Measurements from ENCODE around the gene SPPL3.

Gene SPPL3

DNA sequence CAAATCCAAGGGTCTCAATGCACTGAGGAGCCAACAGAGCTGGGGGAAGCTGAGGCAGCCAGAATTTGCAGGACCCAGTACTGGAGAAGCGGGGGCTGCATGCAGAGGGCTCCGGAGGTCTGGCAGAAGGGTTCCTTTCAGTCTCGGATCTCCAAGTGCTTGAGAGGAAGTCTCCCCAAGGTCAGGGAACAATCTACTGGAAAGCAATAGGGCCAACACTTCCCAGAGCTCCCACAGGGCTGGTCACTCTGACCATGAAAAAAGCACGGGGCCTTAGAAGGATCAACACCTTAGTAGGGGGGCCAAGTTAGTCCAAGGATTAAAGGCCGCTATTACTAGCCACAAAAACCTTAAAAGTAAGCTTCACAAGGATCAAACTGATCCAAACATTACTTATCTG, 31.7 kb downstream of the SPPL3 start:
- DNase-seq (no peak), ATAC-seq (no peak)
- no peak overlapping the region for H3K4me3 Mint-ChIP-seq
- H3K27me3 Mint-ChIP-seq: no peaks in the 10 kb centered on the region
- no peaks in the 10 kb centered on the region for H3K36me3 Mint-ChIP-seq (ENCODE audit: low read depth)
- H3K27ac Mint-ChIP-seq: no peak overlapping the region
- peaks cover 42% of the 10 kb centered on the region for H3K4me1 Mint-ChIP-seq
- H3K9me3 Mint-ChIP-seq: no peaks in the 10 kb centered on the region

DNA sequence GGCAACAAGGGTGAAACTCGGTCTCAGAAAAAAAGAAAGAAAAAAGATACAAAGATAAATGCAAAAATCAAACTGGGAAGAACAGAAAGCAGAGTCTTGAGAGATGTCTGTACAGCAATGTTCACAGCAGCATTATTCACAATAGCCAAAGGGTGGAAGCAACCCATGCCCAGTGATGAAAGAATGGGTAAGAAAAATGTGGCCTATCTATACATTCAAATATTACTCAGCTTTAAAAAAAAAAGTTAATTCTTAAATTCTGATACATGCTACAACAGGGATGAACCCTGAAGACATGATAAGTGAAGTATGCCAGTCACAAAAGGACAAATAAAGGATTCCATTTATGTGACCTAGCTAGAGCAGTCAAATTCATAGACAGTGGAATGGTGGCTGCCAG, 33.7 kb downstream of the SPPL3 start:
- Mint-ChIP-seq H3K27ac (no peak overlapping the region), H3K4me3 (no peak overlapping the region), H3K36me3 (ENCODE audit: low read depth) (no peaks in the 10 kb centered on the region), H3K4me1 (peaks cover 43% of the 10 kb centered on the region), H3K27me3 (no peaks in the 10 kb centered on the region), H3K9me3 (no peaks in the 10 kb centered on the region)
- no peak for DNase-seq
- ATAC-seq: no peak

GRCh38 chr12:120869376-120869775, 34.8 kb downstream of the SPPL3 start:
- no peak for DNase-seq
- Mint-ChIP-seq H3K9me3 (no peaks in the 10 kb centered on the region), H3K27ac (no peak overlapping the region), H3K36me3 (ENCODE audit: low read depth) (no peaks in the 10 kb centered on the region), H3K27me3 (no peaks in the 10 kb centered on the region), H3K4me1 (peaks cover 45% of the 10 kb centered on the region), H3K4me3 (no peak overlapping the region)
- no peak for ATAC-seq

- no peaks in the 10 kb centered on the region for H3K36me3 Mint-ChIP-seq (ENCODE audit: low read depth)
- peaks cover 31% of the 10 kb centered on the region for H3K4me1 Mint-ChIP-seq
- ATAC-seq (no peak), DNase-seq (no peak)
- no peak overlapping the region for H3K4me3 Mint-ChIP-seq
- H3K27me3 Mint-ChIP-seq: no peaks in the 10 kb centered on the region
- H3K9me3 Mint-ChIP-seq: no peaks in the 10 kb centered on the region
- no peak overlapping the region for H3K27ac Mint-ChIP-seq
Measured at GRCh38 chr12:120866108-120866507, 38.0 kb downstream of the SPPL3 start.

DNA sequence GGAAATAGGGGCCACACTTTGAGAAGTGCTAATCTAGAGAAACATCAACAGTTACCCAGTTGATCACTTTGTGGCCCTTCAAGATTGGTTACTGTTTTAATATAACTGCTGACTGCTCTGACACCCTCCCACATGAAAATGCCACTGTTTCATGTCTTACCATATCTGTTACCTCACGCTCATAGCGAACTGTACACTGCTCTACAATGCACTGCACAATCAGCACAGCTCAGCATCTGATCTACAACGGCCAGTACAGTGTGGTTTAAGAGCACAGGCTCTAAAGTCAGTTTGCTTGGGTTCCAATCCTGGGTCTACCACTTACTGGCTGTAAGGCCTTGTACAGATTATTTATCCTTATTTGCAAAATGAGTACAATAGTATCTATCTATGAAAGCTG, 39.1 kb downstream of the SPPL3 start:
- H3K27ac Mint-ChIP-seq: no peak overlapping the region
- no peaks in the 10 kb centered on the region for H3K9me3 Mint-ChIP-seq
- no peak overlapping the region for H3K4me3 Mint-ChIP-seq
- no peaks in the 10 kb centered on the region for H3K36me3 Mint-ChIP-seq (ENCODE audit: low read depth)
- ATAC-seq (peak; percentile 85), DNase-seq (no peak)
- H3K27me3 Mint-ChIP-seq: no peaks in the 10 kb centered on the region
- H3K4me1 Mint-ChIP-seq: peaks cover 26% of the 10 kb centered on the region

DNA sequence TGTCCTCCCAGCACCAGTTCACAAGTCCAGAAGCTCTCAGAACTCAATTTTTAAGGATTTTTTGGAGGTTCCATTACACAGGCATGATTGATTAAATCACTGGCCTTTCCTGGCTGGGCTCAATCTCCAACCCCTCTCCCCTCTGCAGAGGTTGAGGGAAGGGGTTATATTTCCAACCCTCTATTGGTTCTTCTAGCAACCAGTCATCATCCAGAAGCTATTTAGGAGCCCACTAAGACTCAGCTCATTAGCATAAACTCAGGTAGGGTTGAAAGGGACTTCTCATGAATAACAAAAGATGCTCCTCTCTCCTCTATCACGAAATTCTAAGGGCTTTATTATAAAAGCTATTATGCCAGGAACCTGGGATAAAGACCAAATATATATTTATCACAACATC, 41.5 kb downstream of the SPPL3 start:
- Mint-ChIP-seq H3K36me3 (ENCODE audit: low read depth) (peaks cover 9% of the 10 kb centered on the region), H3K27me3 (no peaks in the 10 kb centered on the region), H3K4me1 (peaks cover 26% of the 10 kb centered on the region), H3K9me3 (peaks cover 7% of the 10 kb centered on the region), H3K27ac (no peak overlapping the region), H3K4me3 (no peak overlapping the region)
- ATAC-seq (no peak), DNase-seq (no peak)

GRCh38 chr12:120861074-120861795, 42.9 kb downstream of the SPPL3 start:
- Mint-ChIP-seq H3K27me3 (no peaks in the 10 kb centered on the region), H3K4me1 (peaks cover 40% of the 10 kb centered on the region), H3K9me3 (peaks cover 7% of the 10 kb centered on the region), H3K27ac (no peak overlapping the region), H3K4me3 (no peak overlapping the region), H3K36me3 (ENCODE audit: low read depth) (peaks cover 9% of the 10 kb centered on the region)
- DNase-seq (no peak), ATAC-seq (no peak)

GRCh38 chr12:120858306-120859088, 45.7 kb downstream of the SPPL3 start:
- peaks cover 9% of the 10 kb centered on the region for H3K36me3 Mint-ChIP-seq (ENCODE audit: low read depth)
- H3K9me3 Mint-ChIP-seq: peaks cover 7% of the 10 kb centered on the region
- H3K4me3 Mint-ChIP-seq: no peak overlapping the region
- no peak overlapping the region for H3K27ac Mint-ChIP-seq
- peaks cover 40% of the 10 kb centered on the region for H3K4me1 Mint-ChIP-seq
- H3K27me3 Mint-ChIP-seq: no peaks in the 10 kb centered on the region
- DNase-seq: no peak
- no peak for ATAC-seq

DNA sequence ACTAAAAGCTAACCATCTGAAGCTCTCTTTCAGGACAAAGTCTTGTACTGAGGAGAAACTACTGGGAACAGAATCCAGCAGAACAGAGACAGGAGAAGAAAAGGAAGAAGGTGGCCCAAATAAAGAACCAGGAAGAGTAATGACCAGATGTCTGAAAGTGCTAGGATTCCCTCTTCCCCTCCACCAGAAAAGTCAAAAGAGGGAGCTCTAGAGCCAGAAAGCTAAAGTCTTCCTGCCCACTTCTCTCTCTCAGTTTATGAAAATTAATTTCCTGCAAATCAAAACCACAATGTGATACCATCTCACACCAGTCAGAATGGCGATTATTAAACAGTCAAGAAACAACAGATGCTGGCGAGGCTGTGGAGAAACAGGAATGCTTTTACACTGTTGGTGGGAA, 47.2 kb downstream of the SPPL3 start:
- H3K27me3 Mint-ChIP-seq: no peaks in the 10 kb centered on the region
- H3K27ac Mint-ChIP-seq: peak overlapping the region; percentile 28
- peaks cover 7% of the 10 kb centered on the region for H3K9me3 Mint-ChIP-seq
- DNase-seq (no peak), ATAC-seq (peak; percentile 55)
- H3K4me1 Mint-ChIP-seq: peaks cover 44% of the 10 kb centered on the region
- H3K36me3 Mint-ChIP-seq (ENCODE audit: low read depth): peaks cover 9% of the 10 kb centered on the region
- H3K4me3 Mint-ChIP-seq: peak overlapping the region; percentile 9

DNA sequence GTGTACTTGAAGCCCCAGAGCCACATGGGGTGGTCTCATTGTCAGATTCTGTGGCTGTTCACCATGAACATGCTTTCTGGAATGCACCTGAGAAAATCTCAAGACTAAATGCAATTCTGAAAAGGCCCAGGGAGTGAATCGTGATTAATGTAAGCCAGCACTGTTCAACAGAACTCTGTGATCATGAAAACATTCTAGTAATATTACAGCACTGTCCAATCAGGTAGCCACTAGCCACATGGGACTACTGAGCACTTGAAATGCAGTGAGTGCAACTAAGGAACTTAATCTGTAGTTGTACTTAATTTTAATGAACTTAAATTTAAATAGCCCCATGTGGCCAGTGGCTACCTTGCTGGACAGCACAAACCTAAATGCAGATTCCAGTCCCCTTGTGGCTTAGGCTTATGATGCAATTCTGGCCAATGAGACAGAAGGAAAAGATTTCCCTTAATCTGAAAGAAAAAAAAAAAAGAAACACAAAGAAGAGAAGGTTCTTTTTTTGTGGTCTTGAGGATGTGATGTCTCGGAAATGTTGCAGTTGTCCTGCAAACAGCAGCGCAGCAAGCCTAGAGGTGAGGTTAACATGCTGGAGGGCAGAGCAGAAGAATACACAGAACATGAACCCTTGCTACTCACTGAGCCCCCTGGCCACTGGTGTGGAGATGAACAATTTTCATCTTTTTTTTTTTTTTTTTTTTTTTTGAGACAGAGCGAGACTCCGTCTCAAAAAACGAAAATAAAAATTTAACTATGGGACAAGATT, 48.2 kb downstream of the SPPL3 start:
- Mint-ChIP-seq H3K27ac (no peak overlapping the region), H3K36me3 (ENCODE audit: low read depth) (peaks cover 9% of the 10 kb centered on the region), H3K9me3 (peaks cover 7% of the 10 kb centered on the region), H3K4me1 (peaks cover 51% of the 10 kb centered on the region), H3K27me3 (no peaks in the 10 kb centered on the region), H3K4me3 (no peak overlapping the region)
- ATAC-seq (no peak), DNase-seq (no peak)

- peaks cover 7% of the 10 kb centered on the region for H3K9me3 Mint-ChIP-seq
- DNase-seq: no peak
- ATAC-seq: no peak
- H3K27me3 Mint-ChIP-seq: no peaks in the 10 kb centered on the region
- peaks cover 9% of the 10 kb centered on the region for H3K36me3 Mint-ChIP-seq (ENCODE audit: low read depth)
- no peak overlapping the region for H3K27ac Mint-ChIP-seq
- H3K4me3 Mint-ChIP-seq: no peak overlapping the region
- H3K4me1 Mint-ChIP-seq: peaks cover 63% of the 10 kb centered on the region
Measured at GRCh38 chr12:120854804-120855203, 49.4 kb downstream of the SPPL3 start.

- Mint-ChIP-seq H3K4me1 (peaks cover 74% of the 10 kb centered on the region), H3K4me3 (no peak overlapping the region), H3K27me3 (no peaks in the 10 kb centered on the region), H3K27ac (peak overlapping the region; percentile 69), H3K36me3 (ENCODE audit: low read depth) (peaks cover under 1% of the 10 kb centered on the region), H3K9me3 (no peaks in the 10 kb centered on the region)
- ATAC-seq (no peak), DNase-seq (no peak)
Measured at GRCh38 chr12:120853188-120853587, 51.0 kb downstream of the SPPL3 start.

- no peak overlapping the region for H3K4me3 Mint-ChIP-seq
- H3K27ac Mint-ChIP-seq: no peak overlapping the region
- H3K36me3 Mint-ChIP-seq (ENCODE audit: low read depth): no peaks in the 10 kb centered on the region
- H3K4me1 Mint-ChIP-seq: peaks cover 76% of the 10 kb centered on the region
- H3K27me3 Mint-ChIP-seq: no peaks in the 10 kb centered on the region
- no peaks in the 10 kb centered on the region for H3K9me3 Mint-ChIP-seq
- no peak for DNase-seq
- no peak for ATAC-seq
Measured at GRCh38 chr12:120851944-120852343, 52.2 kb downstream of the SPPL3 start.

DNA sequence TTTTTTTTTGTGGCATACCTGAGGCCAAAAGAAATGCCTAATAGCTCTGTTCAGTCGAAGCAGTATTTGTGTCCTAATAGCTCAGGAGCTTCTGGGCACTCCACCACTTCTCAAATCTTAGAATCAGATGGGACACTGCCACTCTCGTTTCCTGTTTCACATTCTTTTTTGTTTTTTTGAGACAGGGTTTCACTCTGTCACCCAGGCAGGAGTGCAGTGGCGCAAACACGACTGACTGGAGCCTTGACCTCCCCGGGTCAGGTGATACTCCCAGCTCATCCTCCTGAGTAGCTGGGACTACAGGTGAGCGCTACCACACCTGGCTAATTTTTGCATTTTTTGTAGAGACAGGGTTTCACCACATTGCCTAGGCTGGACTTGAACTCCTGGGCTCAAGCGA, 52.7 kb downstream of the SPPL3 start:
- DNase-seq (no peak), ATAC-seq (no peak)
- no peaks in the 10 kb centered on the region for H3K36me3 Mint-ChIP-seq (ENCODE audit: low read depth)
- H3K9me3 Mint-ChIP-seq: no peaks in the 10 kb centered on the region
- H3K27ac Mint-ChIP-seq: no peak overlapping the region
- H3K4me1 Mint-ChIP-seq: peaks cover 74% of the 10 kb centered on the region
- H3K4me3 Mint-ChIP-seq: no peak overlapping the region
- H3K27me3 Mint-ChIP-seq: no peaks in the 10 kb centered on the region

DNA sequence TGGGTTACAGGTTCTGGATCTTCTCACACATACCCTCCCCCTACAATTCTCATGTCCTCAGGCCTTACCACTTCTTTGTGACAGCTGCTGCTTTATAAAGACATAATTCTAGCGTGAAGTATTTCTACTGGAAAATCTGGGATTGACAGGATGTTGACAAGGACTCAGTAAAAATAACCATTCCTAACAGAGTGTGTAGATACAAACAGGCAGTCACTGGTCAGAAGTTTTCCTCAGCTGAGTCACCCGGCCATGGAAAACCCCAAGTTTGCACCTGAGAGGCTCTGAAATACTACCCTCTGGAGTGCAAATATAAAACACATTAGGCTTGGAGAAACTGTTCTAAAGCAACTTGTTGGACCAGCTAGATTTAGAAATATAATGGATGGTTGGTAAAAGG, 54.4 kb downstream of the SPPL3 start:
- DNase-seq: no peak
- H3K4me3 Mint-ChIP-seq: no peak overlapping the region
- no peaks in the 10 kb centered on the region for H3K27me3 Mint-ChIP-seq
- ATAC-seq: no peak
- H3K9me3 Mint-ChIP-seq: no peaks in the 10 kb centered on the region
- H3K27ac Mint-ChIP-seq: no peak overlapping the region
- H3K36me3 Mint-ChIP-seq (ENCODE audit: low read depth): no peaks in the 10 kb centered on the region
- H3K4me1 Mint-ChIP-seq: peaks cover 73% of the 10 kb centered on the region
